Measurements from ENCODE around the gene FAM163B.

The FAM163B gene

DNA sequence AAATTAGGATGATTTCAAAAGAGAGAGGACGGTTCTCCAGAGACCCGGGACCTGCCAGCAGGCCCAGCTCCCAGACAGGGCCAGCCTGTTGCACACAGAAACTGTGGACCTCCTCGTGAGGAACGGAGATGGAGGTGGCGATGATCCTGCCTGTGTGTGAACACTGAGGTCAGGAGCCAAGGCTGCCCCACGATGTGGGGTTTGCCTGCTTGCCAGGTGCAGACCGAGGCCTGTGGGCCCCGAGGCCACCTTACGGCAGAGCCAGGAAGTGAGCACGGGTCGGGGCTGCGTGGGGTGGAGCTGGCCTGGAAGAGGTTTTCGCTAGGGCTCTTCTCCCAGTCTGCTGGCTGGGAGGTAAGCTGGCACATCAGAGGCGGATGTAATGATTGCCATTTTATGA is 4.3 kb downstream of the FAM163B start:
- no peak overlapping the region for H3K4me3 ChIP-seq
- H3K4me1 ChIP-seq = peaks cover 0 to 8% (median 0%) of the 10 kb centered on the region in 4 donors
- H3K36me3 ChIP-seq = no peaks in the 10 kb centered on the region
- TF ChIP-seq CTCF (IDR thresholded peaks at IDR 0.05) = no peak
- intact Hi-C loops (cut with DNase I; ENCODE audit: low total_unique reads) = no loop called here
- no peaks in the 10 kb centered on the region for H3K9me3 ChIP-seq
- H3K27me3 ChIP-seq = peaks cover 0 to 89% of the 10 kb centered on the region in 2 donors
- no peak overlapping the region for H3K27ac ChIP-seq
- no peak for DNase-seq

GRCh38 chr9:133604214-133604613 is 5.0 kb downstream of the FAM163B start:
- peaks cover 0 to 5% (median 0%) of the 10 kb centered on the region in 4 donors for H3K4me1 ChIP-seq
- no peaks in the 10 kb centered on the region for H3K9me3 ChIP-seq
- no peak overlapping the region for H3K4me3 ChIP-seq
- DNase-seq = no peak
- no peak for TF ChIP-seq CTCF (IDR thresholded peaks at IDR 0.05)
- peaks cover 0 to 83% of the 10 kb centered on the region in 2 donors for H3K27me3 ChIP-seq
- H3K27ac ChIP-seq = no peak overlapping the region
- intact Hi-C loops (cut with DNase I; ENCODE audit: low total_unique reads) = no loop called here
- H3K36me3 ChIP-seq = no peaks in the 10 kb centered on the region

- intact Hi-C loops (cut with DNase I; ENCODE audit: low total_unique reads) = no loop called here
- no peak for TF ChIP-seq CTCF (IDR thresholded peaks at IDR 0.05)
- H3K27ac ChIP-seq = no peak overlapping the region
- DNase-seq = no peak
- no peak overlapping the region for H3K4me3 ChIP-seq
- H3K36me3 ChIP-seq = no peaks in the 10 kb centered on the region
- no peaks in the 10 kb centered on the region for H3K4me1 ChIP-seq
- H3K27me3 ChIP-seq = peaks cover 0 to 75% of the 10 kb centered on the region in 2 donors
- peaks cover 0 to 7% (median under 1%) of the 10 kb centered on the region in 3 donors for H3K9me3 ChIP-seq
Measured at GRCh38 chr9:133603135-133603927, 5.9 kb downstream of the FAM163B start.

- intact Hi-C loops (cut with DNase I; ENCODE audit: low total_unique reads) = no loop called here
- no peak overlapping the region for H3K27ac ChIP-seq
- H3K27me3 ChIP-seq = peaks cover 0 to 64% of the 10 kb centered on the region in 2 donors
Measured at GRCh38 chr9:133602277-133602676, 6.9 kb downstream of the FAM163B start.

DNA sequence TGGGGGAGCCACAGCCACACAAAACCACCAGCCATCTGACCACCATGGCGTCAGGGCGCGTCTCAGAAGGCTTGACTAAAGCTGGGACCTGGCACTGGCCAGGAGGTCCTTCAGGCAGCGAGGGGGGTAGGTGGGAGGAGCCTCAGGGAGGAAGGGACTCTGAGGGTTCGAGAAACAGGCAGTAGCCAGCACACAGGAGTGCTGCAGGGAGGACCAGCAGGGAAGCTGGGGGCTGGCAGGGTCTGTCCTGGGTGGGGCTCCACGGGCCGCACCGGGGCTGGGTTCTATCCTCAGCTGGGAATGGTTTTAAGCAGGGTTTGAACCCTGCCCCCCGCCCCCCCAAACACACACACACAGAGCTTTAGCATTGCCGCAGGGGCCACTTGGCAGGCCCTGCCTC is 7.4 kb downstream of the FAM163B start:
- Histone ChIP-seq H3K4me1 (no peaks in the 10 kb centered on the region), H3K4me3 (no peak overlapping the region), H3K36me3 (no peaks in the 10 kb centered on the region), H3K27ac (no peak overlapping the region), H3K27me3 (peaks cover 0 to 59% of the 10 kb centered on the region in 2 donors), H3K9me3 (peaks cover 7 to 22% (median 16%) of the 10 kb centered on the region in 3 donors)
- intact Hi-C loops (cut with DNase I; ENCODE audit: low total_unique reads) = no loop called here
- TF ChIP-seq CTCF (IDR thresholded peaks at IDR 0.05) = no peak
- DNase-seq = no peak

More at GRCh38 chr9:133602277-133602676, 6.9 kb downstream of the FAM163B start:
- peaks cover 5 to 17% (median 11%) of the 10 kb centered on the region in 3 donors for H3K9me3 ChIP-seq
- no peak for DNase-seq
- no peak overlapping the region for H3K4me3 ChIP-seq
- no peaks in the 10 kb centered on the region for H3K36me3 ChIP-seq
- no peak for TF ChIP-seq CTCF (IDR thresholded peaks at IDR 0.05)
- H3K4me1 ChIP-seq = no peaks in the 10 kb centered on the region
